Measurements from ENCODE around the gene PALM. TPM values are rescaled to one million over a fixed set of nuclear protein-coding genes. Genes with fewer than 3 reads are reported as not detected.

The PALM gene
- total and polyA plus RNA-seq, 9 of the 15 experiments (the other 6 are each of a cell fraction or from before 2014, with no cell fraction given), result 0.04 to 6.6 (median 1.7) TPM

DNA sequence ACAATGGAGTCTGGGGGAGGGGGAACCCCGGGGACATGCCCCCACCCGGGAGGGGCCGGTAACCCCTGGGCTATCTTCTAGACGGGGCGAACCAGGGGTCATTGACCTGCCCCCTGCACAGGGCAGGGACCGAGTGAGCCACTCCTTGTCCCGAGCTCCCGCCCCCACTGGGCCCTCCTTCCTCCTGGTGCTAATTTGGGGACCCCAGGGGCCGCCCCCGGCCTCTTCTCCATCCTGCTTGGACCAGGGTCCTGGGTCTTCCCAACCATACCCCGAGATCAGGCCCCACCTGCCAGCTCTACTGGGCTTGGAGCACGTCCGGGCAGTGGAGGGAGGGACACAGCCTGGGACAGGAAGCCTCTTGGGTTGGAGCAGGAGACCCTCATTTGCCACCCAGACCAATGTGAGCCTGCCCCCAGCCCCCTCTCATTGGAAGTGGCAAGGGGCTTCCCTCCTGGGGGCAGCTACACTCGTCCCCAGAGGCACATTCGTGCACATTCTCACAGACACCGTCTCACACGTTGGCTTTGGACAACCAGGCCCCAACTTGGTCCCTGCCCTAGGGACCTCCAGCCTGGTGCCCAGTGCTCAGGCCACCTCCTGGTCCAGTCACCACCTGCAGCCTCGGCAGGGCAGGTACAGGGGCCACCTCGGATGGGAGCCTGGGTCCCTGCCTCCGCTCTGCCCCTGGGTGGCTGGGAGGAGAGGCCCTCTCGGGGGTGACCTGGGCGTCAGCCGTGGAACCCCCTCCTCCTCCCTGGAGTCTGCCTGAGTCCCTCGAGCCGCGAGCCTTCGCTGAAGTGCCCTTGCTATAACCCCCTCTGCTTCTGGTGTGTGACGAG lies 38.9 kb downstream of the PALM start:
- WGBS (ENCODE audit: insufficient coverage, low coverage, missing lambda C conversion rate), result 68% methylated on average over 21 of the region's 28 CpGs
- no TSS peak for BruUV-seq (replicated peaks)
- no peak for DNase-seq (ENCODE audit: extremely low read depth in 1 of 4, low spot score in 3 of 4)
- TF ChIP-seq ZBTB33 (CRISPR knock-in tag; IDR thresholded peaks at IDR 0.05) (peak; percentile 49; the same call in 1 of the 2 replicates), CBFA2T2 (conservative IDR thresholded peaks at IDR 0.05) (no peak), MAFG (tag; conservative IDR thresholded peaks at IDR 0.05) (no peak), TCF7 (IDR thresholded peaks at IDR 0.05; ENCODE audit: borderline replicate concordance) (no peak), ZNF121 (CRISPR knock-in tag; conservative IDR thresholded peaks at IDR 0.05) (no peak), CBX1 (IDR thresholded peaks at IDR 0.05; ENCODE audit: low read depth) (peak; percentile 24; the same call in 1 of the 2 replicates)
- TF ChIP-seq, protein P1, sequence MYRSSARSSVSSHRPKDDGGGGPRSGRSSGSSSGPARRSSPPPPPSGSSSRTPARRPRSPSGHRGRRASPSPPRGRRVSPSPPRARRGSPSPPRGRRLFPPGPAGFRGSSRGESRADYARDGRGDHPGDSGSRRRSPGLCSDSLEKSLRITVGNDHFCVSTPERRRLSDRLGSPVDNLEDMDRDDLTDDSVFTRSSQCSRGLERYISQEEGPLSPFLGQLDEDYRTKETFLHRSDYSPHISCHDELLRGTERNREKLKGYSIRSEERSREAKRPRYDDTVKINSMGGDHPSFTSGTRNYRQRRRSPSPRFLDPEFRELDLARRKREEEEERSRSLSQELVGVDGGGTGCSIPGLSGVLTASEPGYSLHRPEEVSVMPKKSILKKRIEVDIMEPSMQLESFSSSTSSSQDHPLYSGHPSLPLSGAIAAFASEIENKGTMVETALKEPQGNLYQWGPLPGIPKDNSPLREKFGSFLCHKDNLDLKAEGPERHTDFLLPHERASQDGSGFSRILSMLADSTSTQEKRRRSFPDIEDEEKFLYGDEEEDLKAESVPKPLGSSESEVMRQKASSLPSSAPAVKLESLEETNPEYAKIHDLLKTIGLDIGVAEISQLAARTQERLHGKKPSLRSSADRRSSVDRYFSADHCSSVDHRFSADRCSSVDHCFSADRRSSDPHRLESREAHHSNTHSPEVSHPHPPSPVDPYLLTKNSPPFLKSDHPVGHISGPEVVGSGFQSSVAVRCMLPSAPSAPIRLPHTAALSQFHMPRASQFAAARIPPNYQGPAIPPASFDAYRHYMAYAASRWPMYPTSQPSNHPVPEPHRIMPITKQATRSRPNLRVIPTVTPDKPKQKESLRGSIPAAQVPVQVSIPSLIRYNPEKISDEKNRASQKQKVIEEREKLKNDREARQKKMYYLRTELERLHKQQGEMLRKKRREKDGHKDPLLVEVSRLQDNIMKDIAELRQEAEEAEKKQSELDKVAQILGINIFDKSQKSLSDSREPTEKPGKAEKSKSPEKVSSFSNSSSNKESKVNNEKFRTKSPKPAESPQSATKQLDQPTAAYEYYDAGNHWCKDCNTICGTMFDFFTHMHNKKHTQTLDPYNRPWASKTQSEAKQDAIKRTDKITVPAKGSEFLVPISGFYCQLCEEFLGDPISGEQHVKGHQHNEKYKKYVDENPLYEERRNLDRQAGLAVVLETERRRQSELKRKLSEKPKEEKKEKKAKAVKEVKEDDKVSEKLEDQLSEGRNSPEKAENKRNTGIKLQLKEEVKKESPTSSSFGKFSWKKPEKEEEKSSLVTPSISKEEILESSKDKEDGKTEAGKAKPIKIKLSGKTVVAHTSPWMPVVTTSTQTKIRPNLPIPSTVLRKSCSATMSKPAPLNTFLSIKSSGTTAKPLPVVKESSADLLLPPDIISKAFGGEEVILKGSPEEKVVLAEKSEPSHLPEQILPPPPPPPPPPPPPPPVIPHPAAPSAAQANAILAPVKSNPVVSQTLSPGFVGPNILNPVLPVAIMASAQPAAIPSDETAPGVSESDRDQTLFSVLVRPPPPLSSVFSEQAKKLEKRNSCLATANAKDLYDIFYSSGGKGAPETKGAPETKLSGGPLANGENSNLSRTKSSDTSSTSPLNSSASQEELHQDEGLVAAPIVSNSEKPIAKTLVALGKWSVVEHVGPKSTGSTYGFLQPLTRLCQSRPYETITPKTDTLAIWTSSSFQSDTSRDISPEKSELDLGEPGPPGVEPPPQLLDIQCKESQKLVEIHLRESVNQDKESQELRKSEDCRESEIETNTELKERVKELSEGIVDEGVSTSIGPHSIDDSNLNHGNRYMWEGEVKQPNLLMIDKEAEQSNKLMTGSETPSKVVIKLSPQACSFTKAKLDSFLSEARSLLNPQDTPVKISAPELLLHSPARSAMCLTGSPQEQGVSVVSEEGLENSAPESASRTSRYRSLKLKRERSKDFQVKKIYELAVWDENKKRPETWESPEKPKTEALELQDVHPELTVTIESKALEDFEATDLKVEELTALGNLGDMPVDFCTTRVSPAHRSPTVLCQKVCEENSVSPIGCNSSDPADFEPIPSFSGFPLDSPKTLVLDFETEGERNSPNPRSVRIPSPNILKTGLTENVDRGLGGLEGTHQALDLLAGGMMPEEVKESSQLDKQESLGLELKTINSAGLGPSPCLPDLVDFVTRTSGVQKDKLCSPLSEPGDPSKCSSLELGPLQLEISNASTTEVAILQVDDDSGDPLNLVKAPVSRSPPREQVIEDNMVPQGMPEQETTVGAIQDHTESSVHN (IDR thresholded peaks at IDR 0.05; ENCODE audit: borderline replicate concordance in 1 of 2, low read depth in 1 of 2), result no peak

More for the DNA sequence above, 38.9 kb downstream of the PALM start:
- no peak overlapping the region for H3K4me3 ChIP-seq
- ChIA-PET CTCF (ENCODE audit: low intra/inter-chr PET ratio) (no interaction called here), POLR2A (no interaction called here)
- H3K9ac ChIP-seq (ENCODE audit: insufficient read depth in 1 of 2, low read depth in 2 of 2, low read length in 2 of 2), result peak overlapping the region; percentile 34 to 36; a peak in 3 of 4 replicates
- intact Hi-C loops (cut with micrococcal nuclease), result no loop called here
- ATAC-seq (no peak), FAIRE-seq (no peak)
- H3K4me2 ChIP-seq (ENCODE audit: insufficient read depth, low read length), result no peak overlapping the region
- in situ Hi-C loops (cut with MboI), result no loop called here
- no peaks in the 10 kb centered on the region for H3K9me1 ChIP-seq (ENCODE audit: control insufficient read depth, insufficient read depth, low read length)
- H3K4me1 ChIP-seq (replicated peaks in 1 of 2; ENCODE audit: control insufficient read depth in 2 of 2, insufficient read depth in 2 of 2, low read length in 2 of 2), result peaks cover 15 to 64% of the 10 kb centered on the region in 2 experiments; a peak in 4 of 5 replicates
- peak overlapping the region; percentile 19; the same call in 1 of the 2 replicates for H2AFZ ChIP-seq (ENCODE audit: low read depth, low read length)
- no peak overlapping the region for H3K27ac ChIP-seq (ENCODE audit: extremely low read depth, low read depth, low read length)
- no peaks in the 10 kb centered on the region for H3K27me3 ChIP-seq (ENCODE audit: control insufficient read depth in 2 of 2, insufficient read depth in 2 of 2, low read length in 2 of 2)
- H3K9me3 ChIP-seq (replicated peaks; ENCODE audit: control insufficient read depth, insufficient read depth, low read depth, low read length), result no peaks in the 10 kb centered on the region
- no peaks in the 10 kb centered on the region for H4K20me1 ChIP-seq (replicated peaks; ENCODE audit: control insufficient read depth, insufficient read depth, low read length)
- H3K79me2 ChIP-seq (ENCODE audit: control insufficient read depth, insufficient read depth, low read length), result no peaks in the 10 kb centered on the region
- H3K36me3 ChIP-seq (ENCODE audit: control insufficient read depth, insufficient read depth, low read length), result no peaks in the 10 kb centered on the region

Measured in K562 (cell line).